ENCODE measurements around the gene LBP. TPM values are rescaled to one million over a fixed set of nuclear protein-coding genes. Genes with fewer than 3 reads are reported as not detected.

Gene LBP
- total RNA-seq, 1 experiment from 2014 or later, result 0.15 TPM

- peaks cover 46% of the 10 kb centered on the region for H3K36me3 ChIP-seq (ENCODE audit: control insufficient read depth, insufficient read depth, low read length)
- H3K9me3 ChIP-seq (ENCODE audit: control insufficient read depth, insufficient read depth, low read depth, low read length), result no peaks in the 10 kb centered on the region
- ChIA-PET POLR2A (interaction anchor here (0.8 kb wide), 1 partner anchor 109 kb away, joined by 4 read pairs; no protein-coding TSS in a partner anchor), CTCF (no interaction called here)
- no TSS peak for BruUV-seq (replicated peaks)
- TF ChIP-seq, protein P1, sequence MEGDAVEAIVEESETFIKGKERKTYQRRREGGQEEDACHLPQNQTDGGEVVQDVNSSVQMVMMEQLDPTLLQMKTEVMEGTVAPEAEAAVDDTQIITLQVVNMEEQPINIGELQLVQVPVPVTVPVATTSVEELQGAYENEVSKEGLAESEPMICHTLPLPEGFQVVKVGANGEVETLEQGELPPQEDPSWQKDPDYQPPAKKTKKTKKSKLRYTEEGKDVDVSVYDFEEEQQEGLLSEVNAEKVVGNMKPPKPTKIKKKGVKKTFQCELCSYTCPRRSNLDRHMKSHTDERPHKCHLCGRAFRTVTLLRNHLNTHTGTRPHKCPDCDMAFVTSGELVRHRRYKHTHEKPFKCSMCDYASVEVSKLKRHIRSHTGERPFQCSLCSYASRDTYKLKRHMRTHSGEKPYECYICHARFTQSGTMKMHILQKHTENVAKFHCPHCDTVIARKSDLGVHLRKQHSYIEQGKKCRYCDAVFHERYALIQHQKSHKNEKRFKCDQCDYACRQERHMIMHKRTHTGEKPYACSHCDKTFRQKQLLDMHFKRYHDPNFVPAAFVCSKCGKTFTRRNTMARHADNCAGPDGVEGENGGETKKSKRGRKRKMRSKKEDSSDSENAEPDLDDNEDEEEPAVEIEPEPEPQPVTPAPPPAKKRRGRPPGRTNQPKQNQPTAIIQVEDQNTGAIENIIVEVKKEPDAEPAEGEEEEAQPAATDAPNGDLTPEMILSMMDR (IDR thresholded peaks at IDR 0.05), result no peak
- TF ChIP-seq POLR2AphosphoS5 (IDR thresholded peaks at IDR 0.05; ENCODE audit: low read depth, low read length), result no peak
- TF ChIP-seq SIN3A (IDR thresholded peaks at IDR 0.05; ENCODE audit: borderline replicate concordance, insufficient read depth, low read depth, low read length), result no peak
- no peak for TF ChIP-seq TCF7L2 (IDR thresholded peaks at IDR 0.05; ENCODE audit: low read depth, low read length)
- no peak for TF ChIP-seq REST (IDR thresholded peaks at IDR 0.05; ENCODE audit: insufficient read depth in 1 of 2, low read depth in 2 of 2, low read length in 1 of 2)
- H3K27ac ChIP-seq (ENCODE audit: low read length), result no peak overlapping the region
- DNase-seq (ENCODE audit: low read depth, low spot score) (no peak), ATAC-seq (no peak)
- in situ Hi-C loops (cut with HindIII; ENCODE audit: low pct_unique_long_range_greater_than_20kb, low sequenced_read_pairs), result no loop called here
- 0 out of 2 replicates have a peak, but pooled peaks cover 1% of the 10 kb centered on the region for H3K4me1 ChIP-seq (ENCODE audit: control insufficient read depth, insufficient read depth, low read length)
- intact Hi-C loops (cut with micrococcal nuclease; ENCODE audit: unreplicated experiment), result no loop called here
- H3K27me3 ChIP-seq (ENCODE audit: control insufficient read depth, insufficient read depth, low read length), result no peaks in the 10 kb centered on the region
- no peak overlapping the region for H3K4me3 ChIP-seq (ENCODE audit: low read depth in 2 of 2, low read length in 2 of 2)
Observed at GRCh38 chr20:38423541-38423940, 77.3 kb downstream of the LBP start.

- TF ChIP-seq POLR2AphosphoS5 (IDR thresholded peaks at IDR 0.05; ENCODE audit: low read depth, low read length), result peak; percentile 47; the same call in 1 of the 2 replicates
- TF ChIP-seq REST (IDR thresholded peaks at IDR 0.05; ENCODE audit: insufficient read depth in 1 of 2, low read depth in 2 of 2, low read length in 1 of 2), result no peak
- Histone ChIP-seq H3K4me3 (ENCODE audit: low read depth in 2 of 2, low read length in 2 of 2) (no peak overlapping the region), H3K36me3 (ENCODE audit: control insufficient read depth, insufficient read depth, low read length) (peaks cover 50% of the 10 kb centered on the region), H3K9me3 (ENCODE audit: control insufficient read depth, insufficient read depth, low read depth, low read length) (no peaks in the 10 kb centered on the region), H3K4me1 (ENCODE audit: control insufficient read depth, insufficient read depth, low read length) (0 out of 2 replicates have a peak, but pooled peaks cover 3% of the 10 kb centered on the region), H3K27ac (ENCODE audit: low read length) (no peak overlapping the region), H3K27me3 (ENCODE audit: control insufficient read depth, insufficient read depth, low read length) (no peaks in the 10 kb centered on the region)
- ChIA-PET CTCF (no interaction called here), POLR2A (no interaction called here)
- BruUV-seq (replicated peaks), result no TSS peak
- ATAC-seq (no peak), DNase-seq (ENCODE audit: low read depth, low spot score) (no peak)
- in situ Hi-C loops (cut with HindIII; ENCODE audit: low pct_unique_long_range_greater_than_20kb, low sequenced_read_pairs), result no loop called here
- intact Hi-C loops (cut with micrococcal nuclease; ENCODE audit: unreplicated experiment), result no loop called here
Observed at GRCh38 chr20:38424401-38424800, 78.1 kb downstream of the LBP start.
